Esophagus mucosa (tissue), 1 donor: ENCODE results near the gene SHKBP1. TPM values are rescaled to one million over a fixed set of nuclear protein-coding genes. Genes with fewer than 3 reads are reported as not detected.

Source experiments
- ATAC-seq: fragments of 200-7000 bp; cut with Tn5 transposase; one replicate; pipeline ENCODE4 v1.9.1; 2020
- total RNA-seq: library from RNA; stranded (reverse); gene quantifications from one replicate; pipeline ENCODE4 v1.2.4, GENCODE V29; 2023
- donor health status: DM: yes; HTN: yes; CAD: no.

Gene SHKBP1
- total RNA-seq, 1 donor from 2014 or later, result 42.8 TPM

- ATAC-seq, result no peak
These were observed 24.7 kb downstream of the SHKBP1 start, which contains the start of gene LTBP4 for GRCh38 chr19:40601134-40601974. Gene LTBP4, plus strand, starts transcription at chr19:40601369. Its CDS starts 19 bp downstream, at chr19:40601388.

- ATAC-seq, result no peak
These were observed 26.4 kb downstream of the SHKBP1 start for GRCh38 chr19:40603071-40603388.

GRCh38 chr19:40603389-40604170, 26.9 kb downstream of the SHKBP1 start:
- ATAC-seq, result peak; percentile 71

GRCh38 chr19:40604171-40604646, 27.5 kb downstream of the SHKBP1 start:
- no peak for ATAC-seq

DNA sequence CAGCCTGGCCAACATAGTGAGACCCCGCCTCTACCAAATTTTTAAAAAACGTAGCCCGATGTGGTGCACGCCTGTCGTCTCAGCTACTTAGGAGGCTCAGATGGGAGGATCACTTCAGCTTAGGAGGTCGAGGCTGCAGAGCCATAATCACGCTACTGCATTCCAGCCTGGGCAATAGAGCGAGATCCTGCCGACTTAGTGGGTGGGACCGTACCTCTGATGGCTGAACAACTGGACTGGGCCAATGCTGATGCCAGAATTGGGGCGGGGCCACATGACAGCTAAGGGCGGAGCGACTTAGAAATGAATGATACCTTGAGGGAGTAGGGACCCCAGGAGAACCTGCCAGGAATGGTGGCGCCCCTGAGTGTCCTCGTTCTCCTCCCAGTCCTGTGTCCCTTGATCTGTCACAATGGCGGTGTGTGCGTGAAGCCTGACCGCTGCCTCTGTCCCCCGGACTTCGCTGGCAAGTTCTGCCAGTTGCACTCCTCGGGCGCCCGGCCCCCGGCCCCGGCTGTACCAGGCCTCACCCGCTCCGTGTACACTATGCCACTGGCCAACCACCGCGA, 28.1 kb downstream of the SHKBP1 start:
- no peak for ATAC-seq

DNA sequence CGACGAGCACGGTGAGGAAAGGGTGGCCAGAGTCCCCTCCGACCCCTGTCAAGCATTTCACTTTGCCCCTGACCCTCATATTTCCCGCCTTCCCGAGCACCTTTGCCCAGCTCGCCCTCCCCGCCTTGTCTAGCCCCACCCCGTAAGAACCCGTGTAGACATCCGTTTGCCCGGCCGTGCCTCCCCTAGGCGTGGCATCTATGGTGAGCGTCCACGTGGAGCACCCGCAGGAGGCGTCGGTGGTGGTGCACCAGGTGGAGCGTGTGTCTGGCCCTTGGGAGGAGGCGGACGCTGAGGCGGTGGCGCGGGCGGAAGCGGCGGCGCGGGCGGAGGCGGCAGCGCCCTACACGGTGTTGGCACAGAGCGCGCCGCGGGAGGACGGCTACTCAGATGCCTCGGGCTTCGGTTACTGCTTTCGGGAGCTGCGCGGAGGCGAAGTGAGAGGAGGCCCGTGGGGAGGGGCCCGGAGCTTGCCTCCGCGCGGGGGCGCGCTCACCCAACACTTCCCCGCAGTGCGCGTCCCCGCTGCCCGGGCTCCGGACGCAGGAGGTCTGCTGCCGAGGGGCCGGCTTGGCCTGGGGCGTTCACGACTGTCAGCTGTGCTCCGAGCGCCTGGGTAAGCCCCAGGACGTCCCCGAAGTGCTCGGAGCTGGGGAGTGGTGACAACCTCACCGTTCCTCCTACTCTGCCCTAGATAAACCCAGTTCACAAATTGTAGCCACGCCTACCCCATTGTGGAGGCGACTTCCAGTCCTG, 28.7 kb downstream of the SHKBP1 start:
- ATAC-seq, result peak; percentile 59

DNA sequence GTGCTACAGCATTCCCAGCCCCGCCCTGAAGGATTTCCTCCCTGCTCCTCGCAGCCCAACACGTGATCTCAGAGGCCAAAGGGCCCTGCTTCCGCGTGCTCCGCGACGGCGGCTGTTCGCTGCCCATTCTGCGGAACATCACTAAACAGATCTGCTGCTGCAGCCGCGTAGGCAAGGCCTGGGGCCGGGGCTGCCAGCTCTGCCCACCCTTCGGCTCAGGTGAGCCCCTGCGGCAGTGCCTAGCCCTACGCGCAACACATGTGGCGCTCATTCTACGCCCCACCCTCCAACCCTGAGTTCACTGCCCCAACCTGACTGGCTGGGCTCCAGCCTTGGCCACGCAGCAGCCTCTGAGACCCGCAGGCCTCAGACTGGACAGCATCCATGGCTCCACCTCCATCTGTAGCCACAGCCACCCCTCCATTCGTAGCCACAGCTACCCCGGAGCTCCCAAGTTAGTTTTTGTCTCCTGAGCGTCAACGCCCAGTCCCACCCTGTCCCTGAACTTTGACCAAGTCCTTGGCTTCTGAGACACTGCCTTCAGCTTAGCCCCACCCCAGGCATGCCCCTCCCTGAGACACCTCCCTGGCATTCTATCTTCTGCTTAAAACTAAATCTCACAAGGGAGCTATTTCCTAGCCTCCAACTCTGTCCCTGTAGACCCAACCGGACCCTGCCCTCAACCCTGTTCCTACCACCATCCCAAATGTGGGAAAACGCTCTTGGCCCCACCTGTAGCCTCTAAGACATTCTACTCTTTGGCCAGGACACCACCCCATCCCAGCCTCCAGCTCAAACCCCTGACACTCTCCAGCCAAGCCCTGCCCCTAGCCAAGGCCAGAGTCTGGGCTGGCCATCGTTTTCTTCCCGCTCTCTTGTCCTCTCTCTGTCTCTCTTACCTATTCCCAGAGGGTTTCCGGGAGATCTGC, 30.9 kb downstream of the SHKBP1 start:
- peak; percentile 8 for ATAC-seq

- ATAC-seq, result no peak
These were observed 31.6 kb downstream of the SHKBP1 start for GRCh38 chr19:40608240-40608621.

GRCh38 chr19:40608957-40609356, 32.3 kb downstream of the SHKBP1 start:
- no peak for ATAC-seq

DNA sequence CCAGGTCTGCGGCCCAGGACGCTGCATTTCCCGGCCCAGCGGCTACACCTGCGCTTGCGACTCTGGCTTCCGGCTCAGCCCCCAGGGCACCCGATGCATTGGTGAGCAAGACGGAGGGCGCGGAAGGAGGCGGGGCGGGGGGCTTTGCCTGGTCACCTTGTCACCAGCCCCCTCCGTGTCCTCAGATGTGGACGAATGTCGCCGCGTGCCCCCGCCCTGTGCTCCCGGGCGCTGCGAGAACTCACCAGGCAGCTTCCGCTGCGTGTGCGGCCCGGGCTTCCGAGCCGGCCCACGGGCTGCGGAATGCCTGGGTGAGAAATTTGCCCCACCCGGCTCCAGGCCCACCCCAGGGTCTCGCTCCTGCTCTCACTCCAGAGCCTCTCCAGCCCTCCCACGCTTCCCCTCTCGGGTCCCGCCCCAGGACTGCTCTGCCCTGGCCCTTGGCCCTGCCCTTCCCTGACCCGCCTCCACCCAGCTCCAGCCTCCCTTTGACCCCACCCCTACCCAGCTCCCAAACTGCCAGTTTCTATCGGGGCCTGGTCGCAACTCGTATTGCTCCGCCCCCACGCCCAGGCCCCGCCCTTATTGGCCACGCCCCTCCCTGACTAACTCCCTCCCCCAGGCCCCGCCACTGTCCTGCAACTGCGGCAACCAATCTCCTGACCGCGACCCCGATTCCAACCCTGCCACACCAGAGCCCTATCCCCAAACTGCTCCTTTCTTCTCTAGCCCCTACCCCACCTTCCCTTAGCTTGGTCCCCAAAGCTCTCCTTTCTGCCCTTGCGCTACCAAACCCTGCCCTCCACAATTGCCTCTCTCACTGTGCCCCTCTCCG, 33.1 kb downstream of the SHKBP1 start:
- peak; percentile 63 for ATAC-seq

DNA sequence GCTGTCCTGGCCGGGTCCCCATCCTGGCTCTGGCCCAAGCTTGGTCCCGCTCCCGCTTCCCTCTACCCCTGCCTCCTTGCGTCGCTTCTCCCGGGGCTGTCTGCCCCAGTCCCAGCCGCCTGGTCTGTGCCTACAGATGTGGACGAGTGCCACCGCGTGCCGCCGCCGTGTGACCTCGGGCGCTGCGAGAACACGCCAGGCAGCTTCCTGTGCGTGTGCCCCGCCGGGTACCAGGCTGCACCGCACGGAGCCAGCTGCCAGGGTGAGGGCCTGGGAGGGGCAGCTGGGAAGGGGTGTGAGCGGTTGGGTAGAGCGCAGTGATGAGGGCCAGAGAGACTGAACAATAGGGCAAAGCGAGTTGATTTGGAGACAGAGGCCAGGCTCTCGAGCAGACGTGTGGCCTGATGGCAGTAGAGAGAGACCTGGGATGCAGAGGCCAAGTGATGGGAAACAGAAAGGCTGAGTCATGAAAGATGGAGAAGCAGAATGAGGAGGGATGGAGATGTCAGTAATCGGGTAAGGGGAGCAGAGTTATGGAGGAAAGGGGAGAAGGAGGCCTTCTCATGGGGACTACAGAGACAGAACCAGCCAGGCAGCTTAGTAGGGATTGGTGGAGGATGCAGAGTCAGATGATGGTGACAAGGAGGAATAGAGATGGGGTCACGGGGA, 33.9 kb downstream of the SHKBP1 start:
- ATAC-seq, result peak; percentile 16

GRCh38 chr19:40611096-40611495, 34.4 kb downstream of the SHKBP1 start:
- peak; percentile 20 for ATAC-seq

GRCh38 chr19:40611900-40612698, 35.4 kb downstream of the SHKBP1 start:
- ATAC-seq, result no peak

DNA sequence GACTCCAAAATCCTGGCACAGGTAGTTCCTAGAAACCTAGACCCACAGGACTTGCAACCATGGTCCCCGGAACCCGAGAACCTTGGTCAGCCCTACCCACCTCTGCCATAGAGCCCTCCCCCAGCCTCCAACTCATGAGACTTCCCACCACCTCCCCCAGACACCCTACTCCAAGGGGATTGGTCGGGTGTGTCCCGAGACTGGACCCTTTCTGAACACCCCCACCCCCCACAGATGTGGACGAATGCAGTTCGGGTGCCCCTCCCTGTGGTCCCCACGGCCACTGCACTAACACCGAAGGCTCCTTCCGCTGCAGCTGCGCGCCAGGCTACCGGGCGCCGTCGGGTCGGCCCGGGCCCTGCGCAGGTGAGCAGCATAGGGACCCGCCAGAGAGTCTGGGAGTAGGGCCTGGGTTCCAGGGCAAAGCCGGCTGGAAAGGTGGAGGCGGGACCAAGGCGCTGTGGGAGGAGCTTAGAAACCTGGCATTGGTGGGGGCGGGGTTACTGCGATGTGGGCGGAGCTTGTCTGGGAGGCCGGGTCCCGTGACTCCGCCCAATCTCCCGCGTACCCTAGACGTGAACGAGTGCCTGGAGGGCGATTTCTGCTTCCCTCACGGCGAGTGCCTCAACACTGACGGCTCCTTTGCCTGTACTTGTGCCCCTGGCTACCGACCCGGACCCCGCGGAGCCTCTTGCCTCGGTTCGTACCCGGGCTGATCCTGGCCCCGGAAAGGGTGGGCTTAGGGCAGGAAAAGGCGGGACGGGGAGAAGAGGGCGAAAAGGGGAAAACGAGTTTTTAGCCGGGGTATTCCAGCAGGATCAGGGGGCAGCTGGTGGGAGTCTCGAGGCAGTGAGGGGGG, 36.4 kb downstream of the SHKBP1 start:
- peak; percentile 24 for ATAC-seq

DNA sequence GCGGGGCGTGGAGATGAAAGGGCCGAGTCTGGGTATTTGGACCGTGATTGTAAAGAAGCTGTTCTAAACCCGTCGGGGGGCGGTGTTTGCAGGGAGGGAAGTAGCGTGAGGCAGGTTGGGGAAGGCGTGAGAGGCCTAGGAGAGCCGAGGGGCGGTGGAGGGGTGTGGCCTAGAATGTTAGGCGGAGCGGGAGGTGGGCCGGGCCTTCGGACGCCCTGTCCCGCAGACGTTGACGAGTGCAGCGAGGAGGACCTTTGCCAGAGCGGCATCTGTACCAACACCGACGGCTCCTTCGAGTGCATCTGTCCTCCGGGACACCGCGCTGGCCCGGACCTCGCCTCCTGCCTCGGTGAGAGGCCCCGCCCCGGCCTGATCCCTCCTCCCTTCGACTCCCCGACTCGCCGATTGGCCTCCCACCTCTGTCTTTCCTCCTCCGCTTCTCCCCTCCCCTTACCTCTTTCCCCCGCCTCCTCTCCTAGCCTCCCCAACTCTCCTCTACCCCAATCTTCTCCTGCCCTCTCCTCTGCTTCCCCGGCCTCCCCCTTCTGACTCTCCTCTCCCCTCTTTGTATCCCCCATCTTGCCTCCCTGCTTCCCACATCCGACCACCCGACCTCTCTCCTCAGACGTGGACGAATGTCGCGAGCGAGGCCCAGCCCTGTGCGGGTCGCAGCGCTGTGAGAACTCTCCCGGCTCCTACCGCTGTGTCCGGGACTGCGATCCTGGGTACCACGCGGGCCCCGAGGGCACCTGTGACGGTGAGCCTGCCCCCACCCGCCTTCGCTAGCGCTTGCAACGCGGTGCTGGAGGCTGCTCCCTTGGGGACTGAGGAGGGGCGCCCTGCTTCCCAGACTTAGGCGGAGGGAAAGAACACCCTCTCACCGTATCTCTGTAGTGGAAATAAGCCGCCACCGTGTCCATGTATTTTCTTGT, 37.3 kb downstream of the SHKBP1 start:
- peak; percentile 51 for ATAC-seq

DNA sequence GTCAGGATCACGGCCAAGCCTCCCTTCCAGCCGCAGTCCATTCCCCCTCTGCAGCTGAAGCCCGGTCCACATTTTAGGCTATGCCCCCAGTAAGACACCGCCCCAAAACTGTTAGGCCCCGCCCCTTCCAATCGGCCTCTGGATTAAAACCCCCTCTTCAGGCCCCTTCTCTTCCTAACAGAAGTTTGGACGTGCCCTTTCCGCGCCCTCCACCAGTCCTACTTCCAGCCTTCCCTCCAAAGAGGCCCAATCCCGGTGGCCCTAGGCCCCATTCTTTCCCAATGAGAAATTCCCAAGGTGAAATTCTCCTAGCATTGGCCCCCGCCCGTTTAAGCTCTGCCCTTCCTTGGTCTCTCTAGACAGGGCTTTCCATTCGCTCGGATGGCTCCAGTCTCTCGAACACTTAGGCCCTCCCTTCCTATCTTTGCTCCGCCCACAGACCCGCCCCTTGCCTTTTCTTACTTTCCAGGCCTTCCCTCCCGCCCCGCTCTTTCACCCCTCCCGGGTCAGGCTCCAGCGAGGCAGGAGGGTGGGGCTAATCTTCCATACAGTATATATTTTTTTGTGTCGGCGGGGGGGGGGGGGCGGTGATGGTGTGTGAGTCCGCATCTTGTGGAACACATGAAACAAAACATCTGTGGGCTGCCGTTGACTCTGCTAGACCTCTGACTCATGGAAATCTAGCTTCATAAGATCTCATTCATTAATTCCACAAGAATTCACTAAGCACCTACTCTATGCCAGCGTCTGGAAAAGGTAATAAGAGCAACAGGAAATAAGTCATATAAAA, 38.1 kb downstream of the SHKBP1 start:
- ATAC-seq, result peak; percentile 37
